Glomerular visceral epithelial cell (primary cell): Measurements from ENCODE around the gene ATF2.
"Not testable (repeated sequence)": the region's sequence is repeated elsewhere in the genome, so short reads cannot be mapped to it uniquely, and the experiment has no call there.

Experiments used
- DNase-seq: peaks from one replicate; pipeline ENCODE4 v3.0.0-alpha.2; 2016; ENCODE audit errors: extremely low spot score

ATF2 gene

GRCh38 chr2:175164235-175164634, 3.8 kb downstream of the ATF2 start:
- DNase-seq, result no peak

- DNase-seq, result no peak
These were observed 9.1 kb downstream of the ATF2 start for GRCh38 chr2:175158894-175159293.

GRCh38 chr2:175156534-175156933, 11.5 kb downstream of the ATF2 start:
- no peak for DNase-seq

GRCh38 chr2:175154661-175155082, 13.3 kb downstream of the ATF2 start:
- peak; percentile 70 for DNase-seq

- DNase-seq, result no peak
These were observed 15.8 kb downstream of the ATF2 start for GRCh38 chr2:175152242-175152641.

GRCh38 chr2:175151791-175152190, 16.2 kb downstream of the ATF2 start:
- no peak for DNase-seq

GRCh38 chr2:175147186-175147585, 20.8 kb downstream of the ATF2 start:
- DNase-seq, result no peak

GRCh38 chr2:175143678-175144077, 24.3 kb downstream of the ATF2 start:
- no peak for DNase-seq

- no peak for DNase-seq
These were observed 24.8 kb downstream of the ATF2 start for GRCh38 chr2:175143191-175143590.

GRCh38 chr2:175140332-175140731, 27.7 kb downstream of the ATF2 start:
- DNase-seq, result no peak

- no peak for DNase-seq
These were observed 30.2 kb downstream of the ATF2 start for GRCh38 chr2:175137793-175138192.

- DNase-seq, result no peak
These were observed 31.4 kb downstream of the ATF2 start for GRCh38 chr2:175136334-175137215.

GRCh38 chr2:175135862-175136261, 32.1 kb downstream of the ATF2 start:
- no peak for DNase-seq

- DNase-seq, result no peak
These were observed 32.8 kb downstream of the ATF2 start for GRCh38 chr2:175135177-175135576.

- no peak for DNase-seq
These were observed 36.8 kb downstream of the ATF2 start for GRCh38 chr2:175131252-175131651.

GRCh38 chr2:175126661-175127060, 41.3 kb downstream of the ATF2 start:
- no peak for DNase-seq

- DNase-seq, result no peak
These were observed 44.7 kb downstream of the ATF2 start for GRCh38 chr2:175123254-175123653.

GRCh38 chr2:175111200-175111657, 56.8 kb downstream of the ATF2 start:
- DNase-seq, result peak; percentile 59

- DNase-seq, result not testable (repeated sequence)
These were observed 59.9 kb downstream of the ATF2 start for GRCh38 chr2:175108091-175108490.

GRCh38 chr2:175107146-175107545, 60.9 kb downstream of the ATF2 start:
- no peak for DNase-seq

GRCh38 chr2:175103191-175103590, 64.8 kb downstream of the ATF2 start:
- DNase-seq, result no peak

GRCh38 chr2:175101514-175101913, 66.5 kb downstream of the ATF2 start:
- DNase-seq, result no peak

- DNase-seq, result peak; percentile 63
These were observed 70.7 kb downstream of the ATF2 start for GRCh38 chr2:175097297-175097696.

- not testable (repeated sequence) for DNase-seq
These were observed 83.9 kb downstream of the ATF2 start for GRCh38 chr2:175084117-175084516.
